GM18909 (cell line): ENCODE results near the gene ANKS1B.
"Not testable (repeated sequence)": the region's sequence is repeated elsewhere in the genome, so short reads cannot be mapped to it uniquely, and the experiment has no call there.

Experiments
- ATAC-seq: cut with Tn5 transposase; IDR thresholded peaks from one replicate; pipeline ENCODE4 v1.9.1; 2021; ENCODE audit warnings: mild to moderate bottlenecking; ENCODE audit not compliant: unreplicated experiment, poor library complexity

Gene ANKS1B

DNA sequence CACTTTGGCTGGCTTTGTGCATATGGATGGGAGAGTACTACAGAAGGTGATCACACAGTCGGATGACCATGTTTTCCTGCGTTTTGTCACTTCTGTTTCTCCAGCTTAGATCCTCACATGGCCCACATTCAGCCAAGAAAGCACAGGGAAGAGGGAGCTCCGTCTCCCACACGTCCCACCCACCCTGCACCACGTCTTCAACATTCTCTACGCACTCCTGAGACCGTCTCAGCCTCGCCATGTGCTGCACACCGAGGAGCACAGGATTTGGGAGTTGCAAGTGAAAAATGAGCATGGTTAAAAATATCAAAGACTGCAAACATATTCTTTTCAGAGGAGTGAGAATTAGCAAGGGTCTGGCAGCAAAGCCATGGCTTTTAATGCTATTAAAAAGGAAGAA is 1217.5 kb downstream of the ANKS1B start:
- no peak for ATAC-seq

DNA sequence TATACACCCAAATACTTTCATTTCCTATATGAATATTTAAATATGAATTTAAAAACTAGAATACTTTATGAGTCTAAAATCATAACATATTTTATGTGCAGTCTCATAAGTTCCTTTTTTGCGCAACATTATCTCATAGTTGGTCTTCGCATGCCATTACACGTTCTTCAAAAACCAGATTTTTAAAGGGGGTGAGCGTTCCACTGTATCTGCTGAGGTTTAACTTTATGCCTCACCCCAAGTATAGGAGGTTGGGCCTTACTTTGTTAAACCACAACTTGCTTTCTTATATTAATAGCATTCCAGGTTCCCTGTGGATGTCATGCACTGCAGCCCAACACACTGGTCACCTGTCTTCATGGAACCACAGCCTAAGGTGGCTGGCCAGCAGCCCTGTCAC is 1221.1 kb downstream of the ANKS1B start:
- ATAC-seq = no peak

DNA sequence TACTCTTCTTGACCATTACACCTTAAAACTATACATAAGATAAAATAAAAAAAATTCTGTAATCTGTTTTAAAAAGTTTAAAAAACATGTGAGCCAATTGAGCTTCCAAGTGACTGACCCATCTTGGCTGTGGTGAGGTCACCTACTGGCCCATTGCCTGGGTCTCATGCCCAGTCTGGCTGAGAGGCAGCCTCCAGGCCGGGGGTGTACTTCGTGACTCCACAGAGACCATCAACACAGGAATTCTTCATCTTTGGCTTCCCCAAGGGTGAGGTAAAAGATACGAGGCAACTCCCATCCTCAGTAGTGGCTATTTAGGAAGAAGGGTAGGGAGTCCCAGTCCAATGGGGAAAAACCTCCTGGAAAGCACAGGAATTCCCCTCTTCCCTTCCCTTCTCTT is 1226.4 kb downstream of the ANKS1B start:
- ATAC-seq = no peak

DNA sequence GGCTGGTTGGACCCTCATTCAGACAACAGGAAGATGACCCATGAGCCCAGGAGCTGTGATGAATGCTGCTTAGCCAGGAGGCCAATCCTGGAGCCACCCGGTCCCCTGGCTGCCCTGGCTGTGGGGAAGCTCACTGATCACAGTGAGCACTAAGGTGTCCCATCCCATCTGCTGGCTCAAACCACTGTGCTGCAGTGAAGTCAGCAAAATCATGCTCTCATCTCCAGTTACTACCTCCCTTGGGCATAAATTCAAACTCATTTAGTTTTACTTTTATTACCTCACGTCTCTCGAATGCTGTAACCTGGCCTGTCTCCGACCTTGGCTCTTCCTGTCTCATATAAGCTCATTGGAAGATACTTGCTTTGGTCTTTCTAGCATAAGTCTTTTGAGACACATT is 1227.3 kb downstream of the ANKS1B start:
- no peak for ATAC-seq

DNA sequence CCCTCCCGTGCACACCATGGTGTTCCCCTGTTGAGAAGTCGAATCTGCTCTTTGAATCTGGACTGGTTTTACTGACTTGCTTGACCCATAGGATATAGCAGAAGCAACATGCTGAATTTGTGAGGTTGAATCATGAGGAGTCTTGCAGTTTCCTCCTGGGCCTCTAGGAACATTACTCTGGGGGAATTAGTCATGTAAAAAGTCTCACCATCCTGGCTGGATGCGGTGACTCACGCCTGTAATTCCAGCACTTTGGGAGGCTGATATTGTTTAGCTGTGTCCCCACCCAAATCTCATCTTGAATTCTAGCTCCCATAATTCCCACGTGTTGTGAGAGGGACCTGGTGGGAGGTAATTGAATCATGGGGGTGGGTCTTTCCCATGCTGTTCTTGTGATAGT is 1228.9 kb downstream of the ANKS1B start:
- not testable (repeated sequence) for ATAC-seq

DNA sequence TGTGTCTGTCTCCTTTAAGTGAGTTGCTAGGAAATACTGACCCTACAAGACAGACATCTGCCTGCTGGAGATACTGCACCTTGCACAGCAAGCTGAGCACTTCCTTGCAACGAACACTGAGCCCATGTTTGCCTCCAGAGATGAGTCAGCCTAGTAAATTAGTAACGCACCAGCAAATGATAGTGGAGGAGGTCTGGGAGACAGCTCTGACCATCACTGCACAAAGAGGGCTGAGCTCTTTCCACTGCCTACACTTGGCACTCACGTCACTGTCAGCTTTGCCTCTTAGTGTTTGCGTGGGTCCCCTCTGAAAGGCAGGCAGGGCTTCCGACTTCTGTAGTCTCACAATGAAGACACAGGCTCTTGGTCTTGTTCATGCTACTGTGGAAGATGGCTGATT is 1230.6 kb downstream of the ANKS1B start:
- peak; percentile 99 for ATAC-seq

DNA sequence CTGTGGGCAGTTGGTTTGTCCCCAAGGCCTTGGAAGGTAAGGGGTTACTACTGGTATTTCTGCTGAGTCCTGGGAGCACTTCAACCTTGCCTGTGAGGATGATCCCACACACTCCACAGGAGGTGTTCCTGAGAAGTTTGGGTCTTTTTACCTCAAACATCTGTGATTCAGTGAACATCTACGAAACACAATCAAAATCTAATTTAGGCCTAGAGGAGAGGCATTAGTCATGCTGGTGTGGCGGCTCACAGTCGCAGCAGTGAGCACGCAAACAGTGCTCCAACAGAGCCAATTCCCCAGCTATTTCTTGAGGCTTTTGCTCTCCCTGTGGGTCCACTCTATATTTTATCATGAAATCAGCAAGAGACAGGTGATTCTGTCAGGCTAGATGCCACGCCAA is 1232.0 kb downstream of the ANKS1B start:
- ATAC-seq = no peak

DNA sequence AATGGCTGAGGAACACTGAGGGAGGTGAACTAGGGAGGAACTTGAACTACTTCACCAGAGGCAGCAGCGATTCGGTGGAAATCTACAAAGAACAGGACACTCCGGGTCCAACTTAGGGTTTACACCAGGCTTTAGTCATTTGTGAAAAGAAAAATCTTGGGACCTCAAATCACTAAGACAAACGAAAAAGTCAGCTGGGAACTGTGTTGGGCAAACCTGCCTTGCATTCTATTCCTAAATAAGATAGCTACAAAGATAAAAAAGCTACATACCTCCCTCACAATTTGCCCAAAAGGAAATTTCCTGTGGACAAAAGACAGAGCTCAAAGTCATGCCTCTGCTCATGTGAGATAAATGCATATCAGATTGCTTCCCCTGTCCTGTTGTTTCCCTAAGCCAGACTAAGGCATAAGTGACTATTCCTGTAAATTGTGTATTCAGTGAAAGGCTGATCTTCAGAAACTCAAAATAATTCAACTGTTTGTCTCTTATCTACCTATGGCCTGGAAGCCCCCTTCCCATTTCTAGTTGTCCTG is 1233.1 kb downstream of the ANKS1B start:
- no peak for ATAC-seq

DNA sequence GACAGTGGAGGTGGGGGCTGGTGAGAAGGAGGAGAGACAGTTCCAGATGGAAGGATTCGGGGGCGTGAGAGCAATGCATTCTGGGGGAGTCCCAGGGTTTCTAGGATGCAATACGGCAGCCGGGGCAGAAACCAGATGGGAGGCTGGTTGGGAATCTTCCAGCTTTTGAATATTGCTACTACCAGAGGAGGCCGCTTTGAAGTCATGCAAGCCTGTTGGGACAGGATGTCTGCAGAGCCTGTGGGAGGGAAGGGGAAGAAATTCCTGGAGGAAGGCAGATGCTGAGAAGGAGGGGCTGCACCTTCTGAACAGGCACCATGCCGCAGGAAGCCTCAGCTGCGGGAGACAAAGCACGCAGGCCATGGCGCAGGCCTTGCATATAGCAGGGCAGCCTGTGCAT is 1234.2 kb downstream of the ANKS1B start:
- ATAC-seq = no peak

DNA sequence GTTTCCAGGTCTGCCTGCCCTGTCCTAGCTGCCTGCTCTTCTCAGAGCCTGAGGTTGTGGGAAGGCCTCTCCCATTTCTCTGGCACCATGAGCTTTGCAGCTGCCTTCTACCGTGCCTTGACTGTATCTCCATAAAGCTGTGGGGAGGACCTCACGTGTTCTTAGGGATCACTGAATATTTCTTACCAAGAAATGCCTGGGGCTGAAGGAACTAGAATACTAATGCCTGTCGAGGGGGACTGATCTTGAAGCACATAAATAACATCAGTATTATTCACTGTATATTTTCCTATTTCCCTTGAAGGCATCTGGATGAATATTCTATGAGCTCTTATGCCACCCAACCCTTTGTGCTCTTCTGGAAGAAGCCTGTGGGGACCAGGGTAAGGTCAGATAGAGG is 1236.3 kb downstream of the ANKS1B start:
- ATAC-seq = no peak

DNA sequence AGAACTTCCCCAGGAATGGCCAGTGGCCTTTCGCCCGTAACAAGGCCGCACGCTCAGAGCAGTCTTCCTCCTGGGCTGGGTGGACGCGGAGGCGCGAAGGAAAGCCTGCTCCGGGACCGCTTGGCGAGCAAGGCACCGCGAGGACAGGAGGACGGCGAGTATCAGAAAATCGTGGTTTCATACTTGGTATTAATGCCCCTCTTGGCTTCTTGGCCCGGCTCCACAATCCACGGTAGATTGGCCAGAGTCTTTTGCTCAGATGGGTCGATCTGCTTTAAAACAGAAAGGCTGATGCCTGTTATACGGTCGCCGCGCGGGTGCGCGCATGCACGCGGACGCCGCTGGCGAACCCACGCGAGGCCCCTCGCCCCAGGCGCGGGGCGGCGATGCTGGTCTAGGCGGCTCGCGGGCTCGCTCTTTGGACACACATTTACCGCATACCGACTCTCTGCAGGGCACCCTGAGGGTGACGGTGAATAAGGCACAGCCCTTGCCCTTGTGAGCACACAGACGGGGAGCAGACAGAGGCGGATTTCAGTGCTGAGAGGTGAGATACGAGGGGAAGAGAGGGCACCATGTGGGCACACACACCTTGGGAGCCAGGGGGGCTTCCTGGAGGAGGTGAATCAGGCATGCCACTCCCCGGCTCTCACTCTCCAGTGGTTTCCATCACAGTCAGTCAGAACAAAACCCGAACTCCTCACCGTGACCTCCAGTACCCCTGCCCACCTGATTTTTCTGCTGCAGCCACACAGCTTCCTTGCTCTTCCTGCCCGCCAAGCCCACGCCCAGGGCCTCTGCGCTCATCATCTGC is 1239.0 kb downstream of the ANKS1B start:
- ATAC-seq = peak; percentile 62

DNA sequence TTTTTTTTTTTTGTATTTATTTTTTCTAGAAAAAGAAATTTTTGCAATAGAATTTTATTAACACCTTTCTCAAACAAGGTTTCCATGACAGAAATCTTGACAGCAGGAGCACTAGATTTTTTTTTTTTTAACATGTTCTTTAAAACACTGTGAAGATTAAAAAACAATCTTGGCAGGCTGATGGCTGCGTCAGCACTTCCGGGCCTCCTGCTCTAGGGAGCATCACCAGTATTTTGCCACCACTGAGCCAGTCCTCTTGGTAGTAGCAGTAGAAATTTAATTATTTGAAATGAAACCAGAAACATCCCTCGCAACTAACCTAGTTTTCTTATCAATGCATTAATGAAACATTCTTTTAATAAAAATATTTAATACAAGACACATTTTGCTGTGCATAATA is 1240.1 kb downstream of the ANKS1B start:
- no peak for ATAC-seq

DNA sequence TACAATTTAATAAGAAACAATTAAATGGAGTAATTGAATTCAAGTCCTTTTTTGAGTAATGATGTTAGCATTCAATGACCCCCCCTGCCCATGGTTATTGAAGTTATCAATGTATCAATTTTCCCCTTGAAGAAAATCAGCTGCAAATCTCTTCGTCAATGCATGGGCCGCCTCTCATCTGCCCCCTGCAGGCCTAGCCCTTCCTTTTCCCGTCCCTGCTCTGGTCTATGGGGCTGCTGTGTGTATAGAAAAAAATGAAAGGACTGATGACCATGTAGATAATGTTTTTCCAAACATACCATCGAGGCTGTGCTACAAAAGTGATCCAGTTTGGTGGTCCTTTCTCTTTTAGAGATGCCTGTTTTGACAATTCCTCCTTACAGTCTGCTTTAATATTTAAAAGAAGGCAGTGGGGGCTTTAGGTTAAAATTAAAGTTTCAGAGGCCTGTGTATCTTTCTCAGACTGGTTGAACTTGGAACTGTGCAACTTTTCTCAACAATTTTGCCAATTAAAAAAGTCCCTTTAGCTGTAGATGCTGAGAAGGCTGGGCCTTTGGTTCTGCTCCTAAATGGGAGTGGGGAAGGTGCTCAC is 1241.3 kb downstream of the ANKS1B start:
- no peak for ATAC-seq

DNA sequence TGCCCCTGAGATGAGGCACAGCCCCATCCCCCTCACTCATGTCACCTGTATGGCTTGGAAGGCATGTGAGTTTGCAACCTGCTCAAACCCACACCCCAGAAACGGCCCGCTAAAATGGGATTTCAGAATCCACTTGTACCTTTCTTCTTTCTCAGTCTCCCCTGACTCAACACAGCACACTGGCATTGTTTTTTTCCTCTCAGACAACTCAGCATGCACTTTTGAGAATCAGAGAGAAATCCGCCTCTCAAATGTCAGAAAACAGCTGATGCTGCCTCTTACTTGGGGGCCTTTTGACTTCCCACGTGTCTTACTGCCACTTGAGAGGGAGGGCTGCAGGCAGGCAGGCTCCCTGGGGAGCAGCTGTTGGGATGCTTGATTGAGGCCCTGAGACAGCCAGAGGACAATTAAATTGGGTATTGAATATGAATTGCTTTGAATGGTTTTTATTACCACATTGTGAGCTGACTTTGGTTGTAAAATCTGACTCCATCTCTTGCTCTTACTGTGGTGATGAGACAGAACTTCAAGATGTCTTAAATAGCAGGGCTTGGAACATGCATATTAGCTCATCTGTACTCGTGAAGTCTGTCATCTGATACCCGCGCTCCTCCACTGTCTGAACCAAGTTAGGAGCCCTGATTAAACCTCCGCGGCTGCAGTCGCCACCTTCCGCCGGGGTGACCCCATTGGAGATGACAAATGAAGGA is 1243.0 kb downstream of the ANKS1B start:
- ATAC-seq = no peak

DNA sequence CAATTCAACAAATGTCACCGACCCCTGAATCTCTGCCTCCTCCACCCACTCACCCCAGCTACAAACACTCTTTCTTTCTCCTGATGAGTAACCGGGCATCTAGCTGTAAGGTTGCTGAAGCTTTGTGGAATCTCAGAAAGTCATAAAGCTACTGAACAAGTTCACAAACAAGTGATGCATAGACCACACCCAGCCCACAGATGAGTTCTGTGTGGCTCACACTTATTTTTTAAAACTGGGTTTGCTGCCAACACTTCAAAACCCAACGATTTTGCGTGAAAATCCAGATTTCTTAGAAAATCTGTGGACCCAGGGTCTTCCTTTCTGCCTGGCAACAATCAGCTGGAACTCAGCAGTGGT is 1243.6 kb downstream of the ANKS1B start:
- ATAC-seq = no peak

DNA sequence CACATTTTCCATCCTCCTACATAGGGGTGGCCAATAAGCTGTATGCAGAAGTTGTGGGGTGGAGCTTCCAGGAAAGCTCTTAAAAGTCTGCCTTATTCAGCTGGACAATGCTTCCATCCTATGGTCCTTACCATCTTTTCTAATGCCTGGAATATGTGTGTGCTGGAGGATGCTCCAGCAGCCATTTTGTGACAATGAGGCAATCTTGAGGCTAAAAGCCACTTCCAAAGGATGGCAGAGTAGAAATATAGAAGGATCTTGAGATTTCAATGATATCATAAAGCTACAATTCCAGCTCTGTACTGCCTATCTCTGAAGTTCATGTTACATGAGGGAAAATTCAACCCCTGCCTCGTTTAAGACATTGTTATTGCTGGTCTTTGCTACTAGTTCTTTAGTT is 1244.0 kb downstream of the ANKS1B start:
- ATAC-seq = no peak

DNA sequence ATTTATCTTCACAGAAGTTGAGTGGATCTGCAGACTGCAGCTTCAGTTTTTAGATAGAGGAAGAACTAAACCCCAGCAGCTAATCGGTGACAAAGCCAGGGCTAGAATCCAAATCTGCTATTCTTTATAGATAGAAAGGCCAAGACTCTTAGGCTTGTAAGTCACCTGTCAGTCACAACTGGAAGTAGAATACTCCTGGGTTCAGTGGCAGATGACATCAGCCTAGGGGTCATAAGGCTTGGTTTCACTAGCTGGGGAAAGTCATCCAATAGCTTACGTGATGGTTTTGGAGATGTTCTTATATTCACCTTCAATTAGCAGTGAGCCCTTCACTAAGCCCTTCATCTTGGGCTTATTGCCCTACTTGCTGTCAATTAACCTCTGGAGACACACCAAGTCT is 1246.2 kb downstream of the ANKS1B start:
- no peak for ATAC-seq

DNA sequence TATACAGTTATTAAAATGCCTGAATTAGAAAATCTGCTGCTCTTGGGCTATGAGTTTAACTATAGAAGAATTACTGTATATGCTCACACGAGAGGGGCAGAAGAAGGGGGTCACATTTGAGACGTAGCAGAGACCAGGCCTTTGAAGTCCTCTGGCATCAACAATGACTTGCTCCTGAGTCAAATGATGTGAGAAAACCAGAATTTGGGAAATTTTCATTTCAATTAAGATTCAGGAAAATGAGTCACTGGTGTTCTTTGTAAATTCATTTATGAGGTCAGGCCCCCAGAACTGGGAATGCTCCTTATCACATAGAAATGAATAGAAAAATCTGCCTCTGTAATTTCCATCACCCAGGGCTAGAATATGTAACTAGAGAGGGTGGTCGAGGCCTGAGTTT is 1246.7 kb downstream of the ANKS1B start:
- no peak for ATAC-seq

DNA sequence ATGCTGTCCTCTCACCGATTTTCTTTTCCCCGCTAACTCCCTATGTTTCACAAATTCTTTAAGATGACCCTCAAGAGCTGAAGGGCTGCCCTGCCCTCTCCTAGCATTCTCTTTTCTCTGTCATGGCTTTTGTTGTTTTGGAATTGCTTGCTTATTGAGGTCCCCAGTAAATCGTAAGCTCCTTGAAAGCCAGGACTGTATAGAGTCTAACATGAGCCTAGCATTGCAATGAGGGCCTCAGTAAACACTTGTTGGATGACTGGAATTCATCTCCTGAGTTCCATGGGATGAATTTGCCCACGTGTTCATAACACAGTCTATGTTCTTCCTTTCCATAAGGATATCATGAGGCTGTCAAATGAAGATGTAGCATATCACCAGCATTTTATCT is 1247.4 kb downstream of the ANKS1B start:
- no peak for ATAC-seq

DNA sequence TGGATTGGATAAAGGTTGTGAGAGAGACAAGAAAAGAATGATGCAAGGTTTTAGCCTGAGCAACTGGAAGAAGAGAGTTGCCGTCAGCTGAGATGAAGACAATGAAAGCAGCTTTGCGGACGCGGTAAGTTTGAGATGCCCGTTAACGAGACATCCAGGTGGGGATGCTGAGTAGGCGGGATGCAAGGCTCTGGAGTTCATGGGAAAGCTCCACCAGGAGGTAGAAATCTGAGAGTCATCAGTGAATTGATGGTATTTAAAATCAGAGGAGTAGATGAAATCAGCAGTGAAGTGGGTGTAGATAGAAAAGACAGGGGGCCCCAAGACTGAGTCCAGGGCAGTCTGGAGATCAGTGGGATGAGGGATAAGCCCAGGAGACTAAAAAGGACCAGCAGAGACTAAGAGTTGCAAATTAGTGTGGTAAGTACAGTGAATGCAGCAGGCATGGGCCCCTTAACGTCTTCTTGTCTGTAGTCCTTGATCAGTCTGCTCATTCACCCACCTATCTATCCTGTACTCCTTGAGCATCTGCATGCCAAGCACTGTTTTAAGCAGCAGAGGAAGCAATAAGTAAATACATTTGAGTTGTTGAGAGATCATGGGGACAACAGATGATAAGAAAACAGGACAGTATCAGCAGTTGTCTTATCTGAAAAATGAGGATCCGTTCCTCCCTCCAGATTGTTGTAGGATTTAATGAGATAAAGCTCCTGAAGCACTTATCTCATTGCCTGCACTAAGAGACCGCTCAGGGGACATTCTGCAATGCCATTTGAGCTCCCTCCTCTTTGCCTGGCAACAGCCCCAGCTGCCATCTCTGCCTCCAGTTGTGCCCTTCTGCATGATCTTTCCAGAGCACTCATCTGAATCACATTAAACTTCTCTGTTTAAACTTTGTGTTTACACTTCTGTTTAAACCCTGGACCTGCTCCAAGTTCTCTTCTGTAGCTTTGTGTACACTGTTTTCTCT is 1248.1 kb downstream of the ANKS1B start:
- no peak for ATAC-seq
